Measurements from ENCODE around the gene THAP7. TPM values are rescaled to one million over a fixed set of nuclear protein-coding genes. Genes with fewer than 3 reads are reported as not detected.

The THAP7 gene
- total RNA-seq, 6 donors from 2014 or later = 18.9 to 52.4 (median 32.0) TPM

- Histone ChIP-seq H3K4me1 (no peaks in the 10 kb centered on the region), H3K4me3 (no peak overlapping the region), H3K27ac (no peak overlapping the region), H3K9me3 (no peaks in the 10 kb centered on the region), H3K27me3 (no peaks in the 10 kb centered on the region), H3K36me3 (peaks cover 7 to 87% (median 66%) of the 10 kb centered on the region in 4 donors)
- no peak for ATAC-seq (ENCODE audit: low FRiP score in 2 of 2)
- TF ChIP-seq CTCF (IDR thresholded peaks at IDR 0.05) = no peak
- no peak for TF ChIP-seq POLR2AphosphoS5 (IDR thresholded peaks at IDR 0.05)
- TF ChIP-seq POLR2A (IDR thresholded peaks at IDR 0.05) = no peak
- no peak for TF ChIP-seq EP300 (IDR thresholded peaks at IDR 0.05)
- no peak for DNase-seq
- WGBS, 2 donors = 94 to 95% methylated on average over 7 of the region's 7 CpGs
Observed at GRCh38 chr22:20992056-20992442, 9.9 kb downstream of the THAP7 start.

DNA sequence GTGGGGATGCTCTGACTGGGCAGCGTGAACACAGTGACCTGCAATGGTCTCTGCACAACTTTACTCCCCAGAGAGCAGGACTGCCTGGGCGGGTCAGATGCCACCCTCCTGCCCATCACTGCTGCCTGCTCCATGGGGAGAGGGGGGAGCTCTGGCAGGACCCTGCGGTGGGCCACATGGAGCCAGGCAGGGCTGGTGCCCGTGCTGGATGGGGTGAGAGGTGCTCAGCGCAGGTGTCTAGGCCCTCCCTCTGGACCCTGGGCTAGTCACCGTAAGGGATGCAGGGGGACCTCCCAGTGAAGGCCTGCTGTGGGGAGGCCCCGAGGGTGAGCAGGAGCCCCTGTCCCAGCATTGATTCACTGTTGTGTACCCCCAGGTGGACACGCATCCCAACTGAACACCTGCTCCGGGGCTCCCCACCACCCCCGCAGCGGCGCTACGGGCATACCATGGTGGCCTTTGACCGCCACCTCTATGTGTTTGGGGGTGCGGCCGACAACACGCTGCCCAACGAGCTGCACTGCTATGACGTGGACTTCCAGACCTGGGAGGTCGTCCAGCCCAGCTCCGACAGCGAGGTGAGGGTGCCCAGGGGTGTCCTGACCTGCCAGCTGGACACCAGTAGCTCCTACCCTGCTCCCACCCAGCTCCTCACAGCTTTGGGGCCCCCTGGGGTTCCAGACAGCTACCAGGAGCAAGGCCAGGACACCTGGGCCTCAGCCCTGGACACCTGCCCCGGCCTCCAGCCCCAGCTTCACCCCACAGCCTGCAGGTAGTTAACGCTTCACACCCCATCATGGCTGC, 10.5 kb downstream of the THAP7 start:
- H3K36me3 ChIP-seq = peaks cover 7 to 87% (median 64%) of the 10 kb centered on the region in 4 donors
- H3K4me1 ChIP-seq = no peaks in the 10 kb centered on the region
- no peaks in the 10 kb centered on the region for H3K27me3 ChIP-seq
- H3K27ac ChIP-seq = no peak overlapping the region
- no peak for ATAC-seq (ENCODE audit: low FRiP score in 2 of 2)
- TF ChIP-seq EP300 (IDR thresholded peaks at IDR 0.05) = no peak
- no peak for TF ChIP-seq CTCF (IDR thresholded peaks at IDR 0.05)
- TF ChIP-seq POLR2A (IDR thresholded peaks at IDR 0.05) = no peak
- TF ChIP-seq POLR2AphosphoS5 (IDR thresholded peaks at IDR 0.05) = no peak
- H3K9me3 ChIP-seq = no peaks in the 10 kb centered on the region
- no peak overlapping the region for H3K4me3 ChIP-seq
- 96 to 100% methylated on average over 4 to 13 of the region's 24 CpGs for WGBS, 2 donors
- DNase-seq = peak in 1 of 2 donors; percentile 80

DNA sequence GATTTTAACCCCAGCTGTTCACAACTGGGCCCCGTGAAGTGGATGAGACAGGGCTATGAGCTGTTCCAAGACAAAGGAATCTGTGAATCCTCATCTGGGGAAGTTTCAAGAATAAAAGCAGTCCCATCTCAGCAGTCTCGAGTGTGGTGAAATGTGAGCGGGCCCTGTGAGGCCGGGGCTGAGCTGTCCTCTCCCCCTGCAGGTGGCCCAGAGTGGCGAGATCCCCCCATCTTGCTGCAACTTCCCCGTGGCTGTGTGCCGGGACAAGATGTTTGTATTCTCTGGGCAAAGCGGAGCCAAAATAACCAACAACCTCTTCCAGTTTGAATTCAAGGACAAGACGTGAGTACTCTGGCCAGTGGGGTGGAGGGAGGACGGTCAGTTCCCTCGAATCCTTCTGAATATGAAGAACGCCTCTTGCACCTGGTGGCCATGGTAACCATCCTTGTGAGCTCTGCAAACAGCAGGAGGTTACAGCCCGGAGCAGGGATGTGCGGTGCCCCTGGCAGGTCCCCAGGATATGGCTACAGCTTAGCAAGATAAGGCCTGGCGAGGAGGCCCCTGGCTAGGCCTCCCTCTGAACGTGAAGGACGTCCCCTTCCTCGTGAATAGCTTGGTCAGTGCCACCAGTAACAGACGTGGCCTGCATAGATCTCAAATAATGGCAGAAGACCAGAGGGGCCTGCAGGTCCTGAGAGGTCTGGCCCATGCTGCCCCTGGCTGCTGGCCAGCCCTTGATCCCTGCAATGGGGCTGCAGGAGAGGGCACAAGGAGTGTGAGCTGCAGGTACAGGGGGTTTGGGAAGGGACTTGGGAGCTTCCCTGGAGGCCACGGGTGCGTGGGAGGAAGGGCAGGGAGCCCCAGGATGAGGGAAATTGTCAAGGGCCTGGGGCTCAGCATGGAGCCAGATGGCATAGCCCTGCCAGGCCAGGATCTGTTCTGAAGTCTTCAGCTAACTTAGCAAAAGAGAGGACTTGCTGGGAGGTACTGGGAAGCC, 11.4 kb downstream of the THAP7 start:
- WGBS, 2 donors = 89 to 90% methylated on average over 20 to 21 of the region's 21 CpGs
- no peak for ATAC-seq (ENCODE audit: low FRiP score in 2 of 2)
- TF ChIP-seq POLR2AphosphoS5 (IDR thresholded peaks at IDR 0.05) (no peak), CTCF (IDR thresholded peaks at IDR 0.05) (no peak), POLR2A (IDR thresholded peaks at IDR 0.05) (no peak), EP300 (IDR thresholded peaks at IDR 0.05) (no peak)

DNA sequence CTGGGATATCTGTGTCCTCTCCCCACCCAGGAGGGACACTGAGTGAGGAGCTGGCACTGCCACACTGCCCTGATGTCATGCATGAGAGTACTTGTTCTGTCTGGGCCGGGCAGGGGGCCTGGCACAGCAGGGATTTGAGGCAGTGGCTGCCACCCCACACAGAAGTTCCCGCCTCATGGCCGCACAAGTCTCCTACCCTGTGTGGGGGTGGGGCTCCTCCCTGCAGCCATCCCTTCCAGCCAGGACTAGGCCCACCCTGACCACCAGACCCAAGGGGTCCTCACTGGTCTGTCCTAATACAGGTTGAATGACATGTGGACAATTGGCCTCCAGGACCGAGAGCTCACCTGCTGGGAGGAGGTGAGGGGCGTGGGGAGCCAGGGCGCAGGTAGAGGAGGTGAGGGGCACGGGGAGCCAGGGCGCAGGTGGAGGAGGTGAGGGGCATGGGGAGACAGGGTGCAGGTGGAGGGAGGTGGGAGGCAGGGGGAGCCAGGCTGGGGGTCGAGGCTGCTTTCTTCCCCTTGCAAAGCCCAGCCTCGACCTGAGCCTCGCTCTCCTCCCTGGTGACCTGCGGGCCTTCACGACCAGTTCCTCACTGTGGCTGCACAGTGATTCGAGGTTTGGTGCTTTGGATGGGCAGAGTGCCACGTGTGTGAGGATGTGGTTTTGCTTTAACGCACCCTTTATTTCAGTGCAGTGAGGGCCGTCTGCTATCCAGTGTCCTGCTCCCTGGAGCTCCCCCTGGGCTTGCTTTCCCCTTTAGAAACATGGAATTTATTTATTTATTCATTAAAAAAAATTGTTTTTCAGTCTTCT, 12.4 kb downstream of the THAP7 start:
- no peaks in the 10 kb centered on the region for H3K9me3 ChIP-seq
- no peaks in the 10 kb centered on the region for H3K4me1 ChIP-seq
- peaks cover 7 to 81% (median 56%) of the 10 kb centered on the region in 4 donors for H3K36me3 ChIP-seq
- 53 to 67% methylated on average over 12 to 15 of the region's 17 CpGs for WGBS, 2 donors
- ATAC-seq (ENCODE audit: low FRiP score in 2 of 2) (no peak), DNase-seq (no peak)
- TF ChIP-seq CTCF (IDR thresholded peaks at IDR 0.05) (no peak), POLR2A (IDR thresholded peaks at IDR 0.05) (no peak), EP300 (IDR thresholded peaks at IDR 0.05) (no peak), POLR2AphosphoS5 (IDR thresholded peaks at IDR 0.05) (no peak)
- no peak overlapping the region for H3K4me3 ChIP-seq
- H3K27ac ChIP-seq = no peak overlapping the region
- no peaks in the 10 kb centered on the region for H3K27me3 ChIP-seq

More for the DNA sequence above, 11.4 kb downstream of the THAP7 start:
- H3K9me3 ChIP-seq = no peaks in the 10 kb centered on the region
- H3K27me3 ChIP-seq = no peaks in the 10 kb centered on the region
- no peaks in the 10 kb centered on the region for H3K4me1 ChIP-seq
- H3K4me3 ChIP-seq = no peak overlapping the region
- peaks cover 7 to 87% (median 61%) of the 10 kb centered on the region in 4 donors for H3K36me3 ChIP-seq
- H3K27ac ChIP-seq = no peak overlapping the region
- DNase-seq = peak in 1 of 2 donors; percentile 62
